AG04449 (cell line): Measurements from ENCODE around the gene LDB1.

Experiments
- CTCF ChIA-PET: fragments of 350-600 bp; formaldehyde crosslinking; extraction: SDS; loops from one replicate; lab custom pipeline; 2021; ENCODE audit warnings: antibody characterized with exemption; lab: Yijun Ruan, JAX
- POLR2A ChIA-PET: fragments of 400-600, 350-600 bp; formaldehyde crosslinking; extraction: SDS; loops from one replicate; lab custom pipeline; 2020; ENCODE audit warnings: antibody characterized with exemption, inconsistent platforms; lab: Yijun Ruan, JAX
- DNase-seq: peaks from one replicate; pipeline ENCODE4 v3.0.0-alpha.2; 2010; ENCODE audit warnings: low read depth, low spot score
- H3K4me3 ChIP-seq: 2 replicates; pipeline ENCODE4 v1.5.1; 2011; ENCODE audit warnings: low read depth, mild to moderate bottlenecking, control low read depth, low read length
- CTCF ChIP-seq: IDR thresholded peaks from one replicate; pipeline ENCODE4 v1.5.1; 2011; ENCODE audit warnings: mild to moderate bottlenecking, moderate library complexity, low read length, control low read depth, inconsistent platforms; ENCODE audit not compliant: insufficient read depth; ENCODE audit errors: missing control alignments

LDB1 gene

DNA sequence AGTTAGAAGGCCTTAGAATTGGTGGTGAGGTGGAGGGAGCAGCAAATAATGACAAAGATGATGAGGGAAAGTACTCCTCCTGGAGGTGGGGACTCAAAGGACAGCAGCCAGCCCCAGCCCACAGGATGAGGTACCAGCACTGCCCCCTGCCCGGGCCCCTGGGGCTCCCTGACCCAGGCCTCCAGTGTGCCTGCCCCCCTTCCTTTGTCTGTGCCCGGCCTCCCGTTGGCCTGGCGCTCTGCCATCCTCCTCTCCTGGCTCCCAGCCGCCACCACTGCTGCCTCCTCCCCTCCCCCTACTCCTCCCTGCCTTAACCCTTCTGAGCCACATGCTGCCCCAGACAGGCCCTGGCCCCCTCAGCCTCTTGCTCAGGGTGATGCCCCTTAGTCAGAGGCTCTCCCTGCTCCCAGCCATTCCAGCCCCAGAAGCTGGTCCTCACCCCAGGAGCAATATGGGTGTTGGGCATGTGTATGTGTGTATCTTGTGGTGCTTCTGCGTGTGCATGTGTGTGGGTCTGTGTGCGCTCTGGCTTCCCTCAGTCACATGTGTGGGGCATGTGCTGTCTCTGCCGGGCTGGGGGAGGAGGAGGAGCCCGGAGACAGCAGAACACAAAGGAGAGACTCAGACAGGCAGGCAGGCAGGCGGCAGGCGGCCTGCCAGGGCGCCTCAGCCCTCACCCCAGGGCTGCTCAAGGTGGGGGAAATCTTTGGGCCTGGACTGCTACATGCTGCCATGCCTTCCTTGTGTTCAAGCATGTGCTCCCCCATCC, 2.6 kb downstream of the LDB1 start:
- POLR2A ChIA-PET = no interaction called here
- H3K4me3 ChIP-seq = peak overlapping the region; percentile 91
- TF ChIP-seq CTCF = peak; percentile 34
- CTCF ChIA-PET = interaction anchor here (0.7 to 1.7 kb wide), 9 partner anchors 10 to 282 kb away, joined by 3 to 11 read pairs (median 4); partner anchors contain the start of gene PPRC1
- no peak for DNase-seq

- TF ChIP-seq CTCF = no peak
- POLR2A ChIA-PET = no interaction called here
- CTCF ChIA-PET = interaction anchor here (0.7 to 1.3 kb wide), 3 partner anchors 15 to 106 kb away, joined by 3 to 6 read pairs (median 5); no protein-coding TSS in a partner anchor
- H3K4me3 ChIP-seq = peak overlapping the region; percentile 91
- no peak for DNase-seq
Measured at GRCh38 chr10:102116656-102117055, 3.5 kb downstream of the LDB1 start.

DNA sequence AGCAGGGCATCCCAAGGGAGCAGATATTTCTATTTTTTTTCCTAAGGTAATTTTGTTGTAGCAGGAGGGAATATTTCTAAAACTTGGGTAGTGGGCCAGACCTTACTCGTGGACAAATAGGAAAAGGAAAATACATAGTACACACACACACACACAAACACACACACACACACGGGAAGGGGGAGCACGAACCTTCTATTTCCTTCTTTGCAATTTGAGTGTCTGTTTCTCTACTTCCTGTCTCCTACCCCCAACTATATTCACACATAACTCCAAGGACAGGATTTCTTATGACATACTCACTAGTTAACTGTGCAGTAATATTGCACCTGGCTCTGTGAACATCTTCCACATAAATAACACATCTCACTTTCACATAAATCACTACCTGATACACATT, 4.4 kb downstream of the LDB1 start:
- TF ChIP-seq CTCF = no peak
- no peak for DNase-seq
- ChIA-PET POLR2A (no interaction called here), CTCF (interaction anchor here (0.6 to 1.1 kb wide), 2 partner anchors 57 to 284 kb away, joined by 3 read pairs; no protein-coding TSS in a partner anchor)
- peak overlapping the region; percentile 82 for H3K4me3 ChIP-seq

- CTCF ChIA-PET = interaction anchor here (0.7 to 1.6 kb wide), 3 partner anchors 13 to 285 kb away, joined by 3 to 8 read pairs (median 3); no protein-coding TSS in a partner anchor
- no peak for TF ChIP-seq CTCF
- POLR2A ChIA-PET = interaction anchor here (0.6 to 1.5 kb wide), 7 partner anchors 10 to 197 kb away, joined by 3 to 6 read pairs (median 3); no protein-coding TSS in a partner anchor
- DNase-seq = no peak
- peak overlapping the region; percentile 82 for H3K4me3 ChIP-seq
Measured at GRCh38 chr10:102114861-102115618, 5.1 kb downstream of the LDB1 start.

GRCh38 chr10:102113956-102114857, 6.0 kb downstream of the LDB1 start:
- no peak for DNase-seq
- ChIA-PET CTCF (interaction anchor here (0.7 to 1.8 kb wide), 6 partner anchors 12 to 273 kb away, joined by 3 to 13 read pairs (median 4); no protein-coding TSS in a partner anchor), POLR2A (interaction anchor here (0.7 to 1.9 kb wide), 9 partner anchors 9 to 198 kb away, joined by 3 to 8 read pairs (median 4); no protein-coding TSS in a partner anchor)
- H3K4me3 ChIP-seq = peak overlapping the region; percentile 82
- no peak for TF ChIP-seq CTCF
